ENCODE measurements around the gene CCDC57. TPM values are rescaled to one million over a fixed set of nuclear protein-coding genes. Genes with fewer than 3 reads are reported as not detected.

The CCDC57 gene
- total RNA-seq, 1 donor from 2014 or later, result 56.9 TPM

DNA sequence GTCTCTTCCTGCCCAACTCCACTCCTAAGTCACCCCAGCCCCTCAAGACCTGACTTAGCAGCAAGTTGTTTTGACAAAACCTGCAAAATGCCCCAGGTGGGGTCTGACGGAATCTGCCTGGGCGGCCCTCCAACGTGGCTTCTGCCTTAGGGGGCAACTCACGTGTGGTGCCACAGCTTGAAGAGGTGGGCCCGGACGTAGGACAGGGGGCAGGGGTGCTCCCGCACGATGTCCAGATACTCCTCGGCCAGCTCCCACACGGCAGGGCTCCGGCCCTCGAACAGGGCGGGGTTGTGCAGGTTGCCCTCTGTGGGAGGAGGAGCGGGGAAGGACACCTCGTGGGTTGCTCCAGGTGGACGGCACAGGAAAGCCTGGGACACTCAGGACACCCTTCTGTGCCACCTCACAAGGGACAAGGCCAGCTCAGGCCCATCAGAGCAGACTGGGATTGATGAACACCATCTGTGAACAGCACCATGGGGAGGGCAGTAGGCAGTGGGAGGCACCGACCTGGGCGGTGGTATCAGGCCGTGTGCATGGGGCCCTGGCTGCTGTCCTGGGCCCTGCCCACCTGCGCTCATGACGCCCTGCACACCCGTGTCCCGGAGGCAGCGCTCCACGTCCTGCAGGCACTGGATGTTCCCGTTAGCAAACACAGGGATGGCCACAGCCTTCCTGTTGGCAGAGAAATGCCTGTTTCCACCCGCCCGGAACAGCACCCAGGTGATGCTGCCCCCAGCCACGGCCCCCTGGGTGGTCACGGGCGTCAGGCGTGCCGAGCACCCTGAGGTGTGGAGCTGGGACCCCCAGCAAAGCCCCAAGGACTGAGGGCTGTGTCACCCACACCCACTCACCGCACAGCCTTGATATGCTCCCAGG is 151.4 kb downstream of the CCDC57 start:
- DNase-seq (ENCODE audit: low spot score), result no peak

DNA sequence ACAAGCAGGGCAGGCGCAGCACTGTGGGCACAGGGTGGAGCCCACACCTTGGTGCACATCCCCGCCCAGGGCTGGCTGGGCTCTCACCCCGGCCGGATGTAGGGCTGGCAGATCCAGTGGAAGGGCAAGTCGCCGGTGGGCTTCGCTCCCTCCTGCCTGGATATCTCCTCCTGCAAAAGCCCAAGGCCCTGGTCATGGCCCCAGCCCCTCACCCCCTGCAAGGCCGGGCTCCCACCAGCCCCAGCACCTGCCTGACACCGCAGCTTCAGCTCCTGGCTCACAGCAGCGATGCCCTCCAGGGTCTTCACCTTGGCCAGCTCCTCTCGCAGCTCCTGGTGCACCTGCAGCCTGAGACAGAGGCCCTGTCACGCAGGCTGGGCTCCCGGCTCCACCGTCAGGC is 152.0 kb downstream of the CCDC57 start:
- no peak for DNase-seq (ENCODE audit: low spot score)

DNA sequence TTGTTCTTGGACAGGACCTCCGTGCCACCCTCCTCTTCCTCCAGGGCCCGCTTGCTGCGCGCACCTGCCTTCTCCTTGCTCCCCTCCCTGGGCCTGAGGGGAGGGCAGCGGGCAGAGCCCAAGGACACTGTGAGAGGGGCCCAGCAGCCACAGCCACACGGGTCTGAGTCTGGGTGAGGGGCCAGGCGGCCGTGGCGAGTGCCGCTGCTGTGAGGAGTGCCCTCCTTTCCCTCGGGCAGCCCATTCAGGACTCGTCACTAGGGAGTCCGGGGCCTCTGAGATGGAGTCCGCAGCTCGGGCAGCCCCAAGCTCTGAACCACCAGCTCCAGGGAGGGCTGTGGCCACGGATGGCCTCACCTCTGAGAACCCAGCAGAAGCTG is 152.7 kb downstream of the CCDC57 start:
- no peak for DNase-seq (ENCODE audit: low spot score)

- DNase-seq (ENCODE audit: low spot score), result no peak
Observed at GRCh38 chr17:82059272-82060000, 153.2 kb downstream of the CCDC57 start.

DNA sequence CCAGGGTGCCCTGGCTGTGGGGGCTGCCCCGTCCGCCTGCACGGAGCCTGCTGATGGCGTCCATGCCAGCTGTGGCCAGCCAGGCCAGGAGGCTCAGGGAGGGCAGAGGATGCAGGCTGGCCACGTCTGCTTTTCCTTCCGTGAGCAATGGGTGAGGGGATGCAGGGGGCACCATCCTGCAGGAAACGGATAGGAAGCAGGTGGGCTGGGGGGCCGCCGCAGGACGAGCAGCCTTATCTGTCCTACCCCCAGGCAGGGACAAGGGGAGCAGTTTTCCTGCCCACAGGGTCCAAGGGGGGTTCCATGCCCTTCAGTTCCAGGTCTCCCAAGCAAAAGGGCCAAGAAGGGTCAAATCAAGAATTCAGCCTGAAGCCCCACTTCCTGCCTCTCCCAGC is 153.8 kb downstream of the CCDC57 start:
- no peak for DNase-seq (ENCODE audit: low spot score)

DNA sequence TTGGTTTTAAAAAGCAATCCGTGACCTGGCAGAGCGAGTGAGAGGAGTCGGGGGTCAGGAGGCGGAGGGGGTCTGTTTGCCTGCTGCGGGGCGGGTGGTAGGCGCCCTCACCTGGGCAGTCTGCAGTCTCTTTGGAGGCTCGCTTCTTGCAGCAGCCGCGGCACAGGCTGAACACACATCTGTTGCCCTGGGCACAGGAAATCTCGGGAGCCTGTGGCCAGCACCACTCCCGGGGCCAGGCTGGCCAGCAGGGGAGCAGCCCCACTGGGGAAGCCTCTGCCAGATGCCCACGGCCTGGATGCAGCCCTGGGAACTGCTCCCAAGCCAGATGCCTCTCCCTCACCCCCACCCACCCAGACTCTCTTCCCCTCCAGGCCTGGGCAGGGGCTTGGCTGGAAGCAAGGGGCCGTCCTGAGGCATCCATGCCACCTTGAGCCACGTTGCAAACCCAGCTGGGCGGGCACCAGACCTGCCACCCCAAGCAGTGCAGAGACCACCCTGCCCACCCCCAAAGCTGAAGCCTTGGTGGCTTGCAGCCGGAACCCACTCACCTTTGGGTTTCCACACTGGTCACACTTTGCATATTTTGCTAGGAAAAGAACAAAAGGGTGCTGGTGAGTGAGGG is 154.3 kb downstream of the CCDC57 start:
- no peak for DNase-seq (ENCODE audit: low spot score)

DNA sequence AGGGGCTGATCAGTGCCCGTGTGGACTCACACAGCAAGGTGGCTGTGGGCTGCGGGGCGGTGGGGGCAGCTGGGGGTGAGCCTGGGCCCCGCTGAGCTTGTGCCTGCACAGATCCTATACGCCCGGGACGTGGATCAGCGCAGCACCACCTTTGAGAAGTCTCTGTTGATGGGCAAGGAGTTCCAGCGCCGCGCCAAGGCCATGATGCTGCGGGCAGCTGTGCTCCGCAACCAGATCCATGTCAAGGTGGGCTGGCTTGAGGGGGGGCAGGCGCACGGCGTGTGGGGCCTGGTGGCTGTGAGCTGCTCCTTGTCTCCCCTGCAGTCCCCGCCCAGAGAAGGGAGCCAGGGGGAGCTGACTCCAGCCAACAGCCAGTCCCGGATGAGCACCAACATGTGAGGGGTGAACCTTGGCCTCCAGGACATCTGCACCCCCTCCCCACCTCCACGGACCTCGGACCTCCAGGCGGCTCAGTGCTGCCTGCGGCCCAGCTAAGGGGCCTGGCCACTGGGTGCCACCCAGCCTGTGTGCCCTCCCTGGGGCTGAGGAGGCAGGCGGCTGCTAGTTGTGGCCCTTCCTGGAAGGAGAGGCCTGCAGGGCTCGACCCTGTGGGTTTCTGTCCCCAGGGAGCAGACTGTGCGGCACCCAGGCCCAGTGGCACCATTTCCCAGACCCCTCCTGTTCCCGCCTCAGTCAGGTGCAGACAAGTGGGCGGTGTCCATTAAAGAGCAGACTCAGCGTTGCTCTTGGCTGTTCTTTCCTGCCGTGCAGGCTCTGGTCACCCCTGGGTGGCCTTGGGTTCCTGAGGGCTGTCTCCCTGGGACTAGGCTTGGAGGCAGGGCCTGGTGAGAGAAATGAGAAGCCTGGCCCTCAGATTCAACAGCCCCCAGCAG is 155.7 kb downstream of the CCDC57 start:
- no peak for DNase-seq (ENCODE audit: low spot score)

DNA sequence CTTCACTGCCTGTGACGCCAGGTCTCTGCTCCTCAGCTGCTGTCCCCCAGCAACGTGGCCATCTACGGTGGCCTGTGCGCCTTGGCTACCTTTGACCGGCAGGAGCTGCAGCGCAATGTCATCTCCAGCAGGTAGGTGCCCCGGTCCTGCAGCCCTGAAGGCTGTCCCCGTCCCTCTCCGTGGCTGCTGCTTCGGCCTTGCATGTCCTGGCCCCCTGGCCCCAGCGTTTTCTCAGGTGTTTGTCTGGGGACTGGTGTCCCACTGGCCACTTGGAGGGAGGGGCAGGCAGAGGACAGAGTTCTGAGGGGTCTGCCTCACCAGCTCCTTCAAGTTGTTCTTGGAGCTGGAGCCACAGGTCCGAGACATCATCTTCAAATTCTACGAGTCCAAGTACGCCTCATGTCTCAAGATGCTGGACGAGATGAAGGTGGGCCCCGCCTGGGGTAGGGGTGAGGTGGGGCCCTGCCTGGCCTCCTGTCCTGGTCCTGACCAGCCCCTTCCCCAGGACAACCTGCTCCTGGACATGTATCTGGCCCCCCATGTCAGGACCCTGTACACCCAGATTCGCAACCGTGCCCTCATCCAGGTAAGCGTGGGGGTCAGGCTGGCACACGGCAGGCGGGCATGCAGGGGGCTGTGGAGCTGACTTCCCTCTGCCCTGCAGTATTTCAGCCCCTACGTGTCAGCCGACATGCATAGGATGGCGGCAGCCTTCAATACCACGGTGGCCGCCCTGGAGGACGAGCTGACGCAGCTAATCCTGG is 156.5 kb downstream of the CCDC57 start:
- DNase-seq (ENCODE audit: low spot score), result no peak

GRCh38 chr17:82055023-82055964 is 157.3 kb downstream of the CCDC57 start:
- no peak for DNase-seq (ENCODE audit: low spot score)

- DNase-seq (ENCODE audit: low spot score), result no peak
Observed at GRCh38 chr17:82054351-82055022, 158.2 kb downstream of the CCDC57 start.

GRCh38 chr17:82053556-82054263 is 158.9 kb downstream of the CCDC57 start:
- DNase-seq (ENCODE audit: low spot score), result no peak

GRCh38 chr17:82053130-82053529 is 159.5 kb downstream of the CCDC57 start:
- DNase-seq (ENCODE audit: low spot score), result no peak

DNA sequence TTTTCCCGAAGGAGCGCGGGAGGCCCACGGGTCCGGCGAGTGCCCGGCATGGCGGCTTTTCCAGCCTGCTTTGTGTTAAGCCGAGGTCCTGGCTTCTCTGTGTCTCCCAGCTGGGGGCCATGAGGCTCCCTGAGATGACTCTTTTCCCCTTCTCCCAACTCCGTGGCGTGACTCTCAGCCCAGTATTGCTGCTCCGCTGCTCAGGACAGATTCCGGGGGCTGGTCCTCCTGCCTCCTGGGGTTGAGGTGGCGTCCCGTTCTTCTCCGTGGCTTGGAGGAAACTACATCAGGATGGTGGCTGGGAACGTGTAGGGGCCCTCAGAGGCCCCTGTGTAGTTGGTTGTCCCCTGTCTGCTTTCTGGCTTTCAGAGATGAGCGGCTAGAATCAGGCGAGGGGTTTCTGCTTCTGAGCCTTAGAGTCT is 160.0 kb downstream of the CCDC57 start:
- DNase-seq (ENCODE audit: low spot score), result no peak

GRCh38 chr17:82051776-82052637 is 160.6 kb downstream of the CCDC57 start, which contains the start of the genes GPS1 and RFNG:
Gene GPS1 (plus strand): TSS chr17:82051898. CDS start chr17:82051932, 34 bp downstream.
Gene RFNG (minus strand): TSS chr17:82051811. CDS start chr17:82051766, 45 bp downstream.
- peak; percentile 68 for DNase-seq (ENCODE audit: low spot score)

All from mucosa of gallbladder (tissue), 1 donor.